HAP-1 (cell line): ENCODE measurements around the gene SERPINB4.
"Not testable (repeated sequence)": the region's sequence is repeated elsewhere in the genome, so short reads cannot be mapped to it uniquely, and the experiment has no call there.

Experiments used
- DNase-seq, 2 experiments: peaks; one replicate each; pipeline ENCODE4 v3.0.0-alpha.2; 2016 to 2020; ENCODE audit warnings: low spot score in 2 of 2
- H3K27me3 ChIP-seq: fragments of 250-450 bp; sonication (Bioruptor Pico); 2 replicates; pipeline ENCODE4 v1.5.1; 2020; ENCODE audit warnings: low read depth, mild to moderate bottlenecking, moderate library complexity
- H3K36me3 ChIP-seq: fragments of 250-450 bp; sonication (Bioruptor Pico); replicated peaks from 2 replicates; pipeline ENCODE4 v1.5.1; 2020; ENCODE audit warnings: mild to moderate bottlenecking
- H3K4me1 ChIP-seq: fragments of 250-450 bp; sonication (Bioruptor Pico); 2 replicates; pipeline ENCODE4 v1.5.1; 2020; ENCODE audit warnings: mild to moderate bottlenecking
- H3K4me3 ChIP-seq: fragments of 250-450 bp; sonication (Bioruptor Pico); 2 replicates; pipeline ENCODE4 v1.5.1; 2020; ENCODE audit warnings: mild to moderate bottlenecking, moderate library complexity
- H3K9me3 ChIP-seq: fragments of 250-450 bp; sonication (Bioruptor Pico); 2 replicates; pipeline ENCODE4 v1.5.1; 2020; ENCODE audit warnings: mild to moderate bottlenecking, moderate library complexity
- in situ Hi-C: fragments of 300-500 bp; cut with MboI; formaldehyde crosslinking; loops from 3 replicates; pipeline ENCODE4 v1.14.3; 2020; ENCODE audit warnings: low sequenced_read_pairs, inconsistent platforms, mixed read lengths

The SERPINB4 gene

DNA sequence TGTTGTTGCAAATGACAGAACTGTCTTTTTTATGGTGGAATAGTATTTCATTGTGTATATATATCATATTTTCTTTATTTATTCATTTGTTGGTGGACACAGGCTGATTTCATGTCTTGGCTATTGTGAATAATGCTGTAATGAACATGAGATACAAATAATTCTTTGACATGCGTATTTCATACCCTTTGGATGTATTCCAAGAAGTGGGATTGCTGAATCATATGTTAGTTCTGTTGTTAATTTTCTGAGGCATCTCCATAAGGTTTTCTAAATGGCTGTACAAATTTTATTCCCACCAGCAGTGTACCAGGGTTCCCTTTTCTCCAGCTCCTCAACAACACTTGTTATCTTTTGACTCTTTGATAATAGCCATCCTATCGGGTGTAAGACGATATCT is 6.2 kb upstream of the SERPINB4 start:
- in situ Hi-C loops, H3K4me1 ChIP-seq, DNase-seq, H3K9me3 ChIP-seq, H3K4me3 ChIP-seq, H3K36me3 ChIP-seq: not testable (repeated sequence)
- peaks cover 10% of the 10 kb centered on the region; the same call in 1 of the 2 replicates for H3K27me3 ChIP-seq

- no peak for DNase-seq
- Histone ChIP-seq H3K27me3 (peaks cover 10% of the 10 kb centered on the region; the same call in 1 of the 2 replicates), H3K4me3 (no peak overlapping the region), H3K9me3 (no peaks in the 10 kb centered on the region), H3K4me1 (no peaks in the 10 kb centered on the region), H3K36me3 (no peaks in the 10 kb centered on the region)
- in situ Hi-C loops, result no loop called here
These were observed 4.2 kb upstream of the SERPINB4 start for GRCh38 chr18:63648241-63648640.

DNA sequence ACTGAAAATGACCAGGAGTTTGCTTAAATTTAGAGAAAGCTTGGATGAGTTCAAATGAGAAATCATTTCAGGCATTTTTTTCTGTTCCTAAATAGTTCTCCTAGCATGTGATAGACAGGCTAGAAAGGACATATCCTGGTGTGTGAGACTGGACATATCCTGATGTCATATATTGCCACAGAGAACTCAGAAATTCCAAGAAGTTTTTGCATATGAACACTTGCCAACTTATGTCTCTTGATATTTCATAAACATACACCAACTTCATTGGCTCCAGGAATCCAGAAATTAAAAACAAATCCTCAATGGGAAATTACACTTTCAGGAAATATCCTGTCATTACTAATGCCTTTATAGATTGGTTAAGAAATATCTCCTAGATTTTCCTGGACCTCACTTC is 2.9 kb upstream of the SERPINB4 start:
- H3K9me3 ChIP-seq, result no peaks in the 10 kb centered on the region
- H3K36me3 ChIP-seq, result no peaks in the 10 kb centered on the region
- in situ Hi-C loops, result no loop called here
- no peaks in the 10 kb centered on the region for H3K4me1 ChIP-seq
- DNase-seq, result no peak
- H3K27me3 ChIP-seq, result peaks cover 10% of the 10 kb centered on the region; the same call in 1 of the 2 replicates
- no peak overlapping the region for H3K4me3 ChIP-seq

DNA sequence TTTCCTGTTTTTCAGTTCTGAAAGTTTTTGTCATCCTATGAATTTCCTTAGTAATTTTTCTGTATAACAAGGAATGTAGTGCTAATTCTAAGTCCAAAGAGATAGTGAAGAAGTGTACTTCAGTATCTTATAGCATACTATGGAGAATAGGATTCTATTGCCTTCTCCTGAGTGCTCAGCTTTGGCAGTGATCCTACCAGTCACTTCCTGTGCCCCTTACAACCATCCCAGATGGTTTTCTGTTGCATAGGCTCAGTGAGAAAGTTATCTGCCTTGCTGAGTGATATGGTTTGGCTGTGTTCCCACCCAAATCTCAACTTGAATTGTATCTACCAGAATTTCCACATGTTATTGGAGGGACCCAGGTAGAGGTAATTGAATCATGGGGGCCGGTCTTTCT is 638 bp upstream of the SERPINB4 start:
- H3K36me3 ChIP-seq, H3K4me3 ChIP-seq, H3K4me1 ChIP-seq, H3K9me3 ChIP-seq, in situ Hi-C loops, DNase-seq, H3K27me3 ChIP-seq: not testable (repeated sequence)

DNA sequence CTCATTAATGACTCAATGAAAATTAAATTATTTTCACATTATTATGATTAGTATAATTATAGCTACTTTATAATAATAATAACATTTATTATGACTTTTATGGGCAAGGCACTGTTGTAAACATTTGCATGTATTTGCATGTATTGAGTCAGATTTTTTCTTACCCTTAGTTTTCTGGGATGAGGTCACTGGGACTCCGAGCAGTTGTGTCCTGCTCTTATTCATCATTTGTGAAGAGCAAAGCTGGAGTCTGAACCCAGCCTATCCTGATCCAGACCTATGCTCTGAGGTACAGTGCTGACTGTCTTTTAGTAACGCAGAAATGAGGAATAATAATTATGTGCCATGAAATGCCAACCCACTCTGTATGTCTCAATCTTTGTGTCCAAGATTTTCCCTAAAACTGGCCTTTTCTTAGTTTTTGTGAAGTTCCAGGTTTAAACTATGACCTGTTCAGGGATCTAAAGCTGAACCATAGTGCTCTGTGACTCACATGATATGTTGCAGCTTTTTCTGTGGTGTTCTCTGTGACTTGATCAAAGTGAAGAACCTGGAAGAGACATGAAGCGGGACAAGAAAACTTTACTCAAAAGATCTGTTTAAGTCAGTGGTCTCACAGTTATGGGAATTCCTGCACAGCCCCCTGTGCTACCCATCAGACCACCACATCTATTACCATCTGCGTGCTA is 1.2 kb downstream of the SERPINB4 start:
- H3K9me3 ChIP-seq, H3K4me1 ChIP-seq, DNase-seq, H3K4me3 ChIP-seq, H3K36me3 ChIP-seq, in situ Hi-C loops, H3K27me3 ChIP-seq: not testable (repeated sequence)

DNA sequence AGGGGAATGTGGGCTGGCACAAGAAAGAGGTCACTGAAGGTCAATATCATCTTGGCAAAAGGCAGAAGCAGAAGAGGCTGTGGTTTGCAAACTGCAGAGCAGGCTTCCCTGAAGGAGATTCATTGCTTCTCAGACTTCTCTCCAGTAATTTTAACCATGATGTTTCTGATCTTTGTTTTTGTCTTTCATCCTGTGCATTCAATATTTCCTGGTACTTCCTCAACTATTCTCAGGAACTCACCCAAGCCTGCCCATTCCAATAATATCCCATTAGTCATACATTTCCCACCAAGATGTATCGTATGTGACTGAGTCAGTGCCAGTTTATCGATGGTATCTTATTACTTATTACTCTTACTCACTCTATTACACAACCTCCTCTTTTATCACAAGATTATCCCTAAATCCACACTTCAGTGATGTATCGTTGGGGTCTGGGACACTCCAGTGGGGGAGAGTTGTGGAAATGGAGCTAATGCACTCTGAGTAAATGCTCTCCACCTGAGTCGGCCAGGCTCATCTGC is 2.8 kb downstream of the SERPINB4 start:
- H3K27me3 ChIP-seq, in situ Hi-C loops, H3K4me1 ChIP-seq, H3K9me3 ChIP-seq, H3K4me3 ChIP-seq, DNase-seq, H3K36me3 ChIP-seq: not testable (repeated sequence)

DNA sequence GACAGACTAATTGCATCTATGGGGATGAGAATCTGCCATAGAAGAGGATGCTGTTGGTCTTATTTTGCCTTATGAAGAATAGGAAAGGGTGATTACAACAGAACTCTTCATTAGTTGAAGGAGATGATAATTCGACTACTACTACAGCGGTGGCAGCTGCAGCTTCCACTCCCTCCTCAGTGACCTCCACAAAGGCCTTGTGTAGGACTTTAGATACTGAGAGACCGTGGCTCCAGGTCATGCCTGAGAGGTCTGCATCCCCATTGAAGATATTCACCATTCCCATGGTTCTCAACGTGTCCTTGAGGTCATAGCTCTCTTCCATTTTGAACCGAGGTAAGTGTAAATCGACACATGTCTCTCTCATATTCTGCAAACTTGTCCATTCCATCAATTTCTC is 6.4 kb downstream of the SERPINB4 start:
- no peaks in the 10 kb centered on the region for H3K36me3 ChIP-seq
- in situ Hi-C loops, result no loop called here

DNA sequence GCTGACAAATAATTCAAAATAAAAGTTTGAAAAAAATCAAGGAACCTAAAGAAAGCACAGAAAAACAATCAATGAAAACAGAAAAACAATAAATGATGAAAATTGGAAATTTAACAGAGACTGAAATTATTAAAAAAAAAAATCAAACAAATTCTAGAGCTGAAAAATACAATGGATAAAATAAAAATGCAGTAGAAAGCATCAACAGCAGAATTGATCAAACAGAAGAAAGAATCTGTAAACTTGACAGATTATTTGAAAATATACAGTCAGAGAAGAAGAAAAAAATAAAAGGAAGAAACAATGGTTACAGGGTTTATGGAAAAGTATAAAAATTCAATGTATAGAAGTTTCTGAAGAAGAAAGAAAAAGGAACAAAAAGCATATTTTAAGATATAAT is 16.2 kb downstream of the SERPINB4 start:
- in situ Hi-C loops, result no loop called here
- Histone ChIP-seq H3K9me3 (no peaks in the 10 kb centered on the region; the same call in 1 of the 2 replicates), H3K4me3 (no peak overlapping the region), H3K4me1 (no peaks in the 10 kb centered on the region), H3K27me3 (no peaks in the 10 kb centered on the region), H3K36me3 (no peaks in the 10 kb centered on the region)
- no peak for DNase-seq

More for the DNA sequence above, 6.4 kb downstream of the SERPINB4 start:
- no peaks in the 10 kb centered on the region for H3K4me1 ChIP-seq
- DNase-seq, result no peak
- H3K9me3 ChIP-seq, result no peaks in the 10 kb centered on the region
- H3K27me3 ChIP-seq, result no peaks in the 10 kb centered on the region
- no peak overlapping the region for H3K4me3 ChIP-seq

- DNase-seq, result no peak
- Histone ChIP-seq H3K9me3 (no peaks in the 10 kb centered on the region; the same call in 1 of the 2 replicates), H3K36me3 (no peaks in the 10 kb centered on the region), H3K4me1 (no peaks in the 10 kb centered on the region), H3K27me3 (no peaks in the 10 kb centered on the region), H3K4me3 (no peak overlapping the region)
- in situ Hi-C loops, result no loop called here
These were observed 17.6 kb downstream of the SERPINB4 start for GRCh38 chr18:63626431-63626830.

DNA sequence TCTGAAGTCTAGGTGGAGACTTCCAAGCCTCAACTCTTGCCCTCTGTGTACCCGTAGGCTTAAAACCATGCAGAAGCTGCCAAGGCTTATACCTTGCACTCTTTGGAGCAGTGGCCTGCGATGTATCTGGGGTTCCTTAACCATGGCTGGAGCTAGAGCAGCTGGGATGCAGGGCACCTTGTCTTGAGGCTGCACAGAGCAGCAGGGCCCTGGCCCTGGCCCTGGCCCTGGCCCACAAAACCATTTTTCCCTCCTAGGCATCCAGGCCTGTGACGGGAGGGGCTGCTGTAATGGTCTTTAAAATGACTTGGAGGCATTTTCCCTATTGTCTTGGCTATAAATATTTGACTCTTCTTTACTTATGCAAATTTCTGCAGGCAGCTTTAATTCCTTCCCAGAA is 19.2 kb downstream of the SERPINB4 start:
- Histone ChIP-seq H3K4me1 (no peaks in the 10 kb centered on the region), H3K4me3 (no peak overlapping the region), H3K36me3 (no peaks in the 10 kb centered on the region), H3K27me3 (no peaks in the 10 kb centered on the region), H3K9me3 (no peaks in the 10 kb centered on the region; the same call in 1 of the 2 replicates)
- in situ Hi-C loops, result no loop called here
- DNase-seq, result no peak

DNA sequence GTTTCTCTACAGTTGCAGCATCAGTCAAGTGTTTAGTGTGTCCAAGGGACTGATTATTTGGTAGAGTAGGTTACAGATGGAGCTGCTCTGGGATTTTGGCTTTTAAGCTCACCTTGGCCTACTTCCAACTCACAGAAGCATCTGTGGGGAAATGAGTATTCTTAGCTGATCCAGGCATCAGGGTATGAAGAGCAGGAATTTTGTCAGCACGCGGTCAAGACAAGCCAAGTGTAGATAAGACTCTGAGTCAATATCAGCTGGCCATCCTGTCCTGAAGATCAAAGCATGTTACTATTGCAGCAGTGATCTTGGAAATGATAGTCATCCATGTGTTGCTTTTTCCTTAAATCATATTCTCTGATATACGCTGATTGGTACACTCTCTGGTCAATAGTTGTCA is 24.4 kb downstream of the SERPINB4 start:
- Histone ChIP-seq H3K9me3 (no peaks in the 10 kb centered on the region; the same call in 1 of the 2 replicates), H3K4me1 (no peaks in the 10 kb centered on the region), H3K36me3 (no peaks in the 10 kb centered on the region), H3K4me3 (no peak overlapping the region), H3K27me3 (no peaks in the 10 kb centered on the region)
- in situ Hi-C loops, result no loop called here
- no peak for DNase-seq

- H3K27me3 ChIP-seq, result no peaks in the 10 kb centered on the region
- no peak for DNase-seq
- no peak overlapping the region for H3K4me3 ChIP-seq
- no peaks in the 10 kb centered on the region for H3K4me1 ChIP-seq
- no peaks in the 10 kb centered on the region for H3K36me3 ChIP-seq
- H3K9me3 ChIP-seq, result no peaks in the 10 kb centered on the region
- in situ Hi-C loops, result no loop called here
These were observed 26.2 kb downstream of the SERPINB4 start for GRCh38 chr18:63617915-63618234.

- in situ Hi-C loops, result no loop called here
- no peak overlapping the region for H3K4me3 ChIP-seq
- no peaks in the 10 kb centered on the region for H3K4me1 ChIP-seq
- no peaks in the 10 kb centered on the region for H3K9me3 ChIP-seq
- H3K27me3 ChIP-seq, result no peaks in the 10 kb centered on the region
- no peak for DNase-seq
- no peaks in the 10 kb centered on the region for H3K36me3 ChIP-seq
These were observed 26.8 kb downstream of the SERPINB4 start for GRCh38 chr18:63617049-63617914.

GRCh38 chr18:63613420-63613819 is 30.6 kb downstream of the SERPINB4 start:
- DNase-seq, result no peak
- H3K4me3 ChIP-seq, result no peak overlapping the region
- no peaks in the 10 kb centered on the region for H3K9me3 ChIP-seq
- no peaks in the 10 kb centered on the region for H3K27me3 ChIP-seq
- in situ Hi-C loops, result no loop called here
- H3K36me3 ChIP-seq, result no peaks in the 10 kb centered on the region
- no peaks in the 10 kb centered on the region for H3K4me1 ChIP-seq
